HG03378 (cell line): ENCODE data around the gene GALNT13.
A peak's percentile ranks its signal among the peaks of the same experiment; 100 is the strongest.
"Not testable (repeated sequence)": the region's sequence is repeated elsewhere in the genome, so short reads cannot be mapped to it uniquely, and the experiment has no call there.

Source experiments
- ATAC-seq: cut with Tn5 transposase; IDR thresholded peaks from one replicate; pipeline ENCODE4 v1.9.1; 2021; ENCODE audit warnings: mild to moderate bottlenecking, moderate library complexity; ENCODE audit not compliant: unreplicated experiment

The GALNT13 gene

DNA sequence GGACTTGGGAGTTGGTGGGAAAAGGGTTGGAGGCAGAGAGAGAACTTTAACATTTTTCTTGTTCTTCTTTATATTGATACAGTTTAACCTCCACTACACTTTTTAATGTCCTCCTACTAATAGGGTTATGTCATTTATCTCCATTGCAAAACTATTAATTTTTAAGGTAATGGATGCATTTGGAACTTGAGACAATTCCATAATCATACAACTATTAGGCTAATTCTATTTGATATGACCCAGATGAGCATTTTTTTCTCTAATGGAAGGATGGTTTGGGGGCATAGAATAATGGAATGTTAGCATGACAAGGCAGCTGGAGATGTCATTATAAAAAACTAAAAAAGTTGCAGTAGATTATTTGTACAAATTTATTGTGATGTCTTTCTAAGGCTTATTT is 587.6 kb downstream of the GALNT13 start:
- no peak for ATAC-seq

DNA sequence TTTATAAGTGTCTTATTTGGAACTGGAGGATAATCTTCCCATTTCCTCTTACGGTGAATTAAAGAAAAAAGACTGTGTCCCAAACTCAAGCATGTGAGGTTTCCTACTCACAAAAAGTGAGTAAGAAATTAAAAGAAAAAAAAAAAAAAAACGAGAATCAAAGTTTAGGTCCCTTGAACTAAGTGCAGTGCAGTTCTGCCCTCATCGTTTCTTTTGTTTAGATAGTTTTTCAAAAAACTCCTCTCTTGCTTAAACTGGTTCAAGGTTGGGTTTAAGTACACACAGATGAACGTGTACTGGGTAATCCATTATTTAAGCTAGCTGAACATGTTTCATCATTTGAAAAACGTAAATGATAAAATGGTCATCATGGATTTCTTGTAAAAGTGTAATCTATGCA is 590.9 kb downstream of the GALNT13 start:
- no peak for ATAC-seq

DNA sequence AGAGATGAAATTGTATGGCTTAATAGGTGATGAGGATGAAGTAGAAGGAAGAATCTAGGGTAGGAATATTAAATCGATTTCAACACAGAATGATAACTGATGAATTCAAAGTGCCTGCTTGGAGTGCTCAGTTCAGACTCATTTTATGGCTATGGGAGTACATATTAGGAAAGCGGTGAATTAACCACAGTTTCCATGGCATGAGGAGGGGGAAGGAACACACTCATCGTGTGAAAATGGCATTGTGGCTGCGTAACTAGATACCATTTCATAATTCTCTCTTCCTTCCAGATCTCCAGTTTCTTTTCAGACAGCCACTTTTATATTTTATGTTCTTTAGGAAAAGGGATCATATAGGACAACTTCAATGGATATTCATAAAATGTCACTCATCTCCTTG is 594.5 kb downstream of the GALNT13 start:
- ATAC-seq = no peak

DNA sequence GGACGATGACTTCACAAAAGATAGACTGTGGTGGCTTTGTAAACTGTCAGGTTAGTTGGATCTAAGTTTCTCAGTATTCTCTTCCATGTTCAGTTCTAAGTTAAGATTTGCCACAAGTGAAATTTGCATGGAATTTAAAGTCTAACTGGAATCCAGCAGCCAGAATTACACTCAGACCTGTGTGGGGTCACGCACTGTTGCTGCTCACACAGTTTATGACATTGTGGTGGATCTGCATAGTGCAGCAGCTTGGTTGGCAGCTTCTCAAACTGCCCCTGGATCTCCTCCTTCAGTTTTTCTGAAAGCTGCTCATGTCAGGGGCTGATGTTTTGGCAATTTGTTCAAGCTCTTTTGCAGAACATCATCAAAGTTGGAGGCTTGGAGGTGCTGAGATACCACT is 598.7 kb downstream of the GALNT13 start:
- no peak for ATAC-seq

DNA sequence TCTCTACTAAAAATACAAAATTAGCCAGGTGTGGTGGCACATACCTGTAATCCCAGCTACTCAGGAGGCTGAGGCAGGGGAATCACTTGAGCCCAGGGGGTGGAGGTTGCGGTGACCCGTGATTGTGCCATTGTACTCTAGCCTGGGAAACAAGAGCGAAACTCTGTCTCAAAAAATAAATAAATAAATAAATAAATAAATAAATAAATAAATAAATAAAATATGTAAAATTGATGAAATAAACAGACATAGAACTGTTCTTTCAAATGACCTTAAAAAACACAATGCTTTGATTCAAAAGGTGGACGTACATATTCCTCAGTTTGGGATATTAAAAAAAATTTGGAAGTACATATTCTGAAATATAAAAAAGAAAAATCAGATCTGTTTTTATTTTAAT is 599.8 kb downstream of the GALNT13 start:
- ATAC-seq = not testable (repeated sequence)

DNA sequence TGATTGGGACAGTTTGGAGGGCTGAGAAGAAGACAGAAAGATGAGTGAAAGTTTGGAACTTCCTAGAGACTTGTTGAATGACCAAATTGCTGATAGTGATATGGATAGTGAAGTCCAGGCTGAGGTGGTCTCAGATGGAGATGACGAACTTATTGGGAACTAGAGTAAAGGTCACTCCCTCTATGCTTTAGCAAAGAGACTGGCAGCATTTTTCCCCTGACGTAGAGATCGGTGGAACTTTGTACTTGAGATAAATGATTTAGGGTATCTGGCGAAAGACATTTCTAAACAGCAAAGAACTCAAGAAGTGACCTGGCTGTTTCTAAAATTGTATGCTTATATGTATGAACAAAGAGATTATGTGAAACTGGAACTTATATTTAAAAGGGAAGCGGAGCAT is 605.6 kb downstream of the GALNT13 start:
- no peak for ATAC-seq

DNA sequence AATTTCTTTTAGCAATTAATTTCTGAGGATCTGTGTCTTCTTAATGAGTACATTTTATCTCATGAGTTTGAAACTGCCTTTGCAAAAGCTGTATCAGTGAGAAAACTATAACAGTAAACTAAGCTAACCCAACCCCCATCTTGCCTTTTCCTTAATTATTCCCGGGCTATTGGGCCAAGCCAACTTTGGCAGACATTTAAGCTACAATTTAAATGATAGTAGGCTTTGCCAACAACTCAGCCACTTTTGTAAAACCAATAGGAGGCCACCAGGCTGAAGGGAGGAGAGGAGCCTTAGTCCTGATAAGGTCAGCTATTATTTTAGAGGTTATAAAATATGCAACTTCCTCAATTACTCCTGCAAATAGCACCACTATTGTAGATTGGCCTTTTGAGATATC is 608.8 kb downstream of the GALNT13 start:
- ATAC-seq = no peak

DNA sequence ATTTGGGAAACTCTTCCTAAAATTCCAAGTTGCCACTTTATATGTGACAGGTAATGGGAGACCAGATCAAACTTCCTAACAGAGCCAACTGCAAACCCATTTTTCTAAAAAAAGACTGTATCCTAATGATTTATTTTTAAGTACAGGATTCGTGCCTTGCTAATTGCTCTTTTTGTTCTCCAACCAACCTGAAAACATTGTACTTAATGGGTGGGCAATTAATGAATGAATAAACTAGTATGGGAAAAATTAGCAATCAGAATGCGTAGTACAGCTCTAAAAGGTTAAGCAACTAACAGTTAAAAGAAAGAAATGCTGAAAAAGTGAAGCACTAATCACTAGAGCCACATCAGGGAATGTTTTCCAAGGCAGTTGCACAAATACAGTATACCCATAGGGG is 609.6 kb downstream of the GALNT13 start:
- no peak for ATAC-seq

DNA sequence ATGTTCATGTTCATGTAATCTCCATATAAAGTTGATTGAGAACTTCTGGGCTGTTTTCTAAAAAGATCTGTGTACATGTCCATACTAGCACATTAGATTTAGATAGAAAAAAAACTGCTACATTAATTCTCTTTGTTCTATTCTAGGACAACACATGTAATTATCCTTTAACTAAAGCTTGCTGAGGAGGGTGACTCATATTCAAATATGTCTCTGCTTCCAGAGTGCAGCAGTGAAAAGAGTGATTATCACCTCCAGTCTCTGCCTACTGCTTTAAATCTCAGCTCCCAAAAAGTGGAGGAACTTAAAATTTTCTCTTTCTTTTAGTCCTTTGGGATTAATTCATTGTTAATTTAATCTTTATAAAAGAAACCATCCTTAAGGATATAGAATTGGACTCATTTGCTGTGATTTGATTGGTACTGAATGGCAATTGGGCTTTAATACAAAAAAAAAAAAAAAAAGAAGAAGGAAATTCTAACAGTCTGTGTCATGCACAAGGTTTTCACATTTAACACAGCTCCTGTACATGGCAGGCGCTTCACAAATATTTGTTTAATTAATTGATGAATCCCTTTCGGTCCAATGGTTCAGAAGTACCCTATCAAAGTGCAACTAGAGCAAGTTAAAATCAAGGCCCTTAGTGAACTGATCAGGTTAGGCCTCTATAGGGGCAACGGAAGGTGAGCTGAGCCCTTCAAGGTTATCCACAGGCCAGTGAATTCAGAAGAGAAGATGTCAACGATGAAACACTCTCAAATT is 612.8 kb downstream of the GALNT13 start:
- peak; percentile 80 for ATAC-seq

DNA sequence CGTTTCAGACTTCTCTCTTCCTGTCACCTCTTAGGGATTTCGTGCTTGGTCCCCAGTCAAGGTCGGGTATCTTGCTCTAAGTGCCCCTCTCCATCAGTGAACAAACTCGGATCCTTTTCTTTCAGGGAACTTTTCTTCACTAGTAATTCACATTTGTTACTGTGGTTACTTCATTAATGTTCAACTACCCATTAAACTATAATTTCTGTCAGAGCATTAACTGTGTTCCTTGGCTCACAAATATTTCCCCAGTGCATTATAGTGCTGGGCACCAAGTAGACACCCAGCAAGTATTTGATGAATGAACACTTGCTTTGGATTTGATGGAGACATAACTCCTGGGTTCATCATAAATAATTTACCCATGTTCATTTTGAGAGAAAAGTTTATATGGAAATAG is 617.1 kb downstream of the GALNT13 start:
- no peak for ATAC-seq

DNA sequence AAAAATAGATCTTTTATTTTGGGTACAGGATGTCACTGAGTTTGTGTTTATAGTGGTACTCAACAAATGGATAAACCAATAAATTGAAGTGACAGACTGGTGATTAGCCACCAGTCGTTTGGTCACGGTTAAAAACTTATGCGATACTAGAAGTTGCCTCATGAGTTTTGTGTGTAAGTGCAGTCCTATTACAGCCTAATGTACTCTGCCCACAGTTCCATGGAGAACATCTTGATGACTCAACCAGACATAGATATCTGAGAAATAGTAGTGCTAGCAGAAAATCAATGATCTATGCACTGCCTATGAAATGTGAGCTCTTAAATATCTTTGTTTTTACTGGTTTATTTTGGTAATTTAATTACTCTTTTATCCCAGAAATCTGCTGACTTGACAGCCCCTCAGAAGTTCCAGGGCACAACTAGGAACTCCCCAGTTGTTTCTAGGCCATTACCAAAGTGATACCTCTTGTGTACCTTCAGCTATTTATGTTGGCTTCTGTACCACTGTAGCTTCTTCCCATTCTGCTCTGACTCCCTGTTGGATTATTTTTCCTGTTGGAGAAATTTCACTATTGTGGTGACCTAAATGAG is 617.6 kb downstream of the GALNT13 start:
- no peak for ATAC-seq

DNA sequence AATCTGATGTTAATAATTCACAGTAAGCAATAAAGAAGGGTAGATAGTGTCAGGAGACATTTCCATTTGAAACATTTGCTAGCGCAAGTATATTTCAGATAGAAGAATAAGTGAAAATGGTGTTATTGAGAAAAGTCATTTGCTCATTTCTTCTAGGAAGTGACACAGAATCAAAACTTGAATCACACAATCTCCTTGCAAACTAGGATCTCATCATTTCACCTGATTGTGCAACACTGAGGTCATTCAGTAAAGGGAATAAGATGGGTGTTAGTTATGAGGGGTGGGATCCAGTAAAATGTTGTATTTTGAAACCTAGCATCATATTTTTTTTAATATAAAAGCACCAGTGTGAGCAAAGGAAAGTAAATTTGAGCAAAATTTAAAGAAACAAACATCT is 618.8 kb downstream of the GALNT13 start:
- no peak for ATAC-seq

DNA sequence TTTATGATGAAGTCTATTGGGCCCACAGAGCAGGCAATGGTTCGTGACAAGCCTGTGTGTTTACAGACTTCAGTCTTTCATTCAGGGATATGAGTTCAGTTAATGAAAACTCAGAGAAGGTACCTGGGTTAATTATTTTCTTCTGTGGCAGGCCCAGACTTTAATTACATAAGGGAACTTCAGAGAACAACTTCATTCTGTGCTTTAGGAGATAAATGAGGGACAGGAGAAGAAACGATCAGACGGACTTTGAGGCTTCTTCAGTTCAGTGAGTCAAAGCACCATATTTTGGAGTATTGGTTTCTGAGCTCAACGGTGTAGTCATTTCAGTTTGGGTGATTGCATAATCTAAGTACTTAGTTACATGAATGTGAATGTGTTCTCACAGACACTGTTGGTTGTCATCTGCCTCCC is 623.7 kb downstream of the GALNT13 start:
- ATAC-seq = peak; percentile 84

DNA sequence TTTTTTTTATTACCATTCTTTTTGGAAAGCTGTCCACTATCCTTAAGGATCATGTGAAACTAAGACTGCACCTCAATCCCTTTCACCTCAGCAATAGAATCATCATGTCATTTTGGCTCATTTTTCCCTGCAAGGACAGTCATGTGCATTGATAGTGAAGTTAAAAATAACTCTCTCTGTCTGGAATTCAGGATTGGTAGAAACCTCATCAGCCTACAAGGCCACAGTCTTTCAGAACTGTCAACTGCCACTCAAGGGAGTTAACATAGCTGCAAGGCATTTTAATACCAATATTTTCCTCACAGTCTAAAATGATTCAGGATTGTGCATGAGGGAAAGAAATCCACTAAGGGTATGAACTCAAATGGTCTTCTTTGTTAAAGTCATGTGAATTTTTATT is 625.3 kb downstream of the GALNT13 start:
- ATAC-seq = no peak
